GM21528 (cell line): ENCODE measurements around the gene FAM83C.

Source experiments
- ATAC-seq: cut with Tn5 transposase; IDR thresholded peaks from one replicate; pipeline ENCODE4 v1.9.1; 2021; ENCODE audit warnings: mild to moderate bottlenecking, moderate library complexity; ENCODE audit not compliant: unreplicated experiment, low FRiP score

FAM83C gene

DNA sequence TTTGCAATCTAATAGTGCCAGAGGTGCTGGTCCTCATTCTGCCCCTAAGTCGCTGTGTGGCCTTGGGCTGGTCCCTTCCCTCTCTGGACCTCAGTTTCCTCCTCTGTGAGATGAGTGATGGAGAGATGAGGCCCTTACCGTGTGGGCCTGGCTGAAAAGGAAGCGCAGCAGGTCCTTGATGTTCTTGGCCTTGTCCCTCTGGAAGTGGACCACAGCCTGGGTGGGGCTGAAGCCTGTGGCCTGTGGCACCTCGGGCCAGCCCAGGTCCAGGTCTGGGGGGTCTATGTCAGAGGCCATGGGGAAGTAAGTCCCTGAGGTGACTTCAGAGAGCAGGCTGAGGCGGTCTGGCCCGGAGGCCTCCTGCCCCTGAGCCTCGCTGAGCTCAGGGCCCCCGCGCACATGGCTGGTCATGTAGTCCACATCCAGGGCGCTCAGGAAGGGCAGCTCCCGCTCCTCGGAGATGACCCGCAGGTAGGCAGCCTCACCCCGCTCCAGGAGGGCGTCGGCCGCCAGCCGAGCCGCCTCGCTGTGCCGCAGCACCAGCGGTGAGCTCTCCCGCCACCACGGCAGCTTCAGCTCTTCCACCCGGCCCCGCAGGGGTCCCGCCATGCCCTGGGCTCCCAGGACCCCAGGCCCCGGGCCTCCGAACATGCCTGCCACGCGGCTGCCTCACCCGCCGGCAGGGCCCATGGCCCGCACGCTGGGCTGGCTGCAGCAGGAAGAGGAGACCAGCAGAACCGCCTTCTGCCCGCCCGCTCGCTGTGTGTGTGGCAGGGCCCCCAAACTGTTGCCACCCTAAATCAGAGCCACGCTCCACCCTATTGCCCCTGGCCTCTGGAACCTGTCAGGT is at the start of gene FAM83C:
Gene FAM83C, minus strand, starts transcription at position 772 of the 850 bp plus-strand sequence. Its CDS starts 121 bp downstream, at position 651.
- ATAC-seq, result no peak

DNA sequence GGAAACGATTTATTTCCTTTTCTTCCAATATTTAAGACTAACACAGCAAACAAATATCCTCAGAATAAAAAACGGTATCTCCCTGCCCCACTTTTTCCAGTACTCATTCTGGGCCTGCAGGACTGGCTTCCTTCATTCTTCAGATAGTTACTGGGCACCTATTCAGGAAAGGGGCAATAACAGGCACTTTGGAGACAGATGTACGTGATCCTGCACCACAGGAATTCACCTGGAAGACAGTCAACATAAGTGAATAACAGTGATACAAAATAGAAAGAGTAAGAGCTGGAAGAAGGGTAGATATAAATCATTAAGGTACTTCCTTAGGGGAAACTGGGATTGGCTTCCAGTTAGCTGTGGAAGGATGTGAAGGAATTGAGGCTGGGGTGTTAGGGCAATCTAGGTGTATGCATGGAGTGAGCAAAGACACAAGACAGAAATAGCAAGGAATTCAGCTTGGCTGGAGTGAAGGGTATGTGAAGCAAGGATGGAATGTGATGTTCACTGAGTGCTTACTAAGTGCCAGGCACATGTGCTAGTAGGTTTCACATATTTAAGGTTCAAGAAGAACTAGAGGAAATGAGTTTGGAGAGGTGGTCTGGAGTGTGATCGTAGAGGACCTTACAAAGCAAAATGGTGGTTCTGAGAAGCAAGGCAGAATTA is 49.3 kb upstream of the FAM83C start:
- no peak for ATAC-seq

DNA sequence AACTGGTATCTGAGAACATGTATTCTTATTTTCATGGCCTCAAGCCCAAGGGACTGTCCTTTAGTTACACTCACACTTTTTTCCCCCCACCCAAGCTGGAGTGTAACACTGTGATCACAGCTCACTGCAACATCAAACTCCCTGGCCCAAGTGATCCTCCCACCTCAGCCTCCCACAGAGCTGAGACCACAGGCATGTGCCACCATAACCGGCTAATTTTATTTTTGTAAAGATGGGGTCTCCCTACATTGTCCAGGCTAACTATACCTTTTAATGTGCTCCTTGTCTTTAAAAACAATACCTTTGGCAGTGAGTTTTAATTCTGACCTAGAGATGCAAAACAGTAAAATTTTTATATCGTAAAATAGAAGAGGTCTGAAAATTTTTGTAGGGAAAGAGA is 48.2 kb upstream of the FAM83C start:
- ATAC-seq, result no peak

DNA sequence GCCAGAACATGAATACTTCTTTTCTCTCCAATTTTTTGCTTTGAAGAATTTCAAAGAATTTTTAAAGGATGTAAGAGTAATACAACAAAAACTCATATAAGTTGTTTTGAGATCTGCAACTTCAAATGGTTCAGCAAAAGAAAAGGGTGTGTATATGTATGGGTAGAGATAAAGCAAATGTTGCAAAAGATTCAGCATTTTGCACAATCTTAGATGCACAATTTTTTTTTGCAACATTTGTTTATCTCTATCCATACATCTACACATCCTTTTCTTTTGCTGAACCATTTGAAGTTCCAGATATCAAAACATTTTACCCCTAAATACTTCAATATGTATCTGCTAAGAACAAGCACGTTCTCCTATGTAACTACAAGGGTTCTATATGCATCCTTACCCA is 47.4 kb upstream of the FAM83C start:
- ATAC-seq, result no peak

DNA sequence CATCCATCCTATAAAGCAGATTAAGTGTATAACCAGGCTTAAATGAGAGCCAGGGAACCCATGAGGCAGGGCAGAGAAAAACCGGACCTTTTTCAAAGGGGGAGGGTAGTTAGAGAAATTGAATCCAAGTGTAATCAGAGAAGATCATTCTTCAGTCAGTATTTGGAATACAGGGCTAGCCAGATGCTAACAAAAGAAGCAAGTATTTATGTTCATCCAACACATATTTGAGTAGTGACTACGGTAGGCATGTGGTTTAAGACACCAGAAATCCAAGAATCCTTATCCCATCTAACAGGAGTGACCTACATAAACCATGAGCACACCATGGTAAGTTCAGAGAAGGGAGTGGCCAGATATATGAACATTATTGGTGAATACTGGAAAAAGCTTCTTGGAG is 46.8 kb upstream of the FAM83C start:
- no peak for ATAC-seq

DNA sequence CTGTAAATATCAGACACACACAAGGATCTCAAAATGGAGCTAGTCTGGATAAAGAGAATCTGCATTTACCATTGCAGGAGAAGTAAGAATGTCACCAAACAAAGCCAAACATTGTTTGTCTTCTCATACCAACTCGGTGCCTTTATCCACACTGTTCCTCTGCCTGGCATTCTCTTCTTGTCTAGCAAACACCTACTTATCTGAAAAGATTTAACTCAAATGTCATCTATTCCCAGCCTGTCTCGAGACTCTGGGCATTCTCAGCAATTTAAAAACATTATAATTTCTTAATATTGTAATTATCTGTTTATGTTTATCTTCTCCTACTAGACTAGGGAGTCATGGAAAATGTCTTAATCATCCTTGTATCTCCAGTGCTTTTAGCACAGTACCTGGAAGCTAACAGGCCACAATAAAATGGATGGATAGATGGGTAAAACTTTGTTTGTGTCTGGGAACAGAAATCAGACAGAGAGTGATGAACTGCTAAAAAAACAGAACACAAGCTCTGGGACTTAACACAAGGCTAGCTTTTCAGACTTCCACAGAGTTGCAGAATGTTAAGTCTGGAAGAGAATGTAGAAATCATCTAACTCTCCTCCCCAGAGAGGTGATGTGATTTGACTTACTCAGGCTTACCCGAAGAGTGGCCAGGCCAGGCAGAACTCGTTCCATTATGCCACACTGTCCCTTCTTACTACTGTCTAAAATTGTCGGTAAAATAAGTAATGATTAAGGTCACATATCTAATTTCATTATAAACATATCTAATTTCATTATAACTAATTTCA is 42.3 kb upstream of the FAM83C start:
- ATAC-seq, result no peak

DNA sequence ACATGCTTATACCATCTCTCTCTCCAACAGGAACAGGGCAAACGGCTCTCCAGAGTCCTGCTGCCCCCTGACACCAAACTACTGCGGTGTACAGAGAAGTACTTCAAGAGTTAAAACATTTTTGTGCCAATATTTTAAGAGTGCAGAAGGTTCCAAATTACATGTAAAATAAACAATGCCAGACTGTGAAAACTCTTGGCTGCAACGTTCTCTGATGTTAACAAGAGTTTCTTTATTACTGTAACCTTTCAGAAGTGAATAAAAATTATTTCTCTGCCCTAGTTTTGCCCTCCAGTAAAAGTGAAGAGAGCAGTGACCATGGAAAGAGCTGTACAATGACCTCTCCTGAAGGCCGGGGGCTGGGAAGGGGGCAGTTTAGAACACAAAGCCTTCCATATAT is 41.4 kb upstream of the FAM83C start:
- no peak for ATAC-seq

DNA sequence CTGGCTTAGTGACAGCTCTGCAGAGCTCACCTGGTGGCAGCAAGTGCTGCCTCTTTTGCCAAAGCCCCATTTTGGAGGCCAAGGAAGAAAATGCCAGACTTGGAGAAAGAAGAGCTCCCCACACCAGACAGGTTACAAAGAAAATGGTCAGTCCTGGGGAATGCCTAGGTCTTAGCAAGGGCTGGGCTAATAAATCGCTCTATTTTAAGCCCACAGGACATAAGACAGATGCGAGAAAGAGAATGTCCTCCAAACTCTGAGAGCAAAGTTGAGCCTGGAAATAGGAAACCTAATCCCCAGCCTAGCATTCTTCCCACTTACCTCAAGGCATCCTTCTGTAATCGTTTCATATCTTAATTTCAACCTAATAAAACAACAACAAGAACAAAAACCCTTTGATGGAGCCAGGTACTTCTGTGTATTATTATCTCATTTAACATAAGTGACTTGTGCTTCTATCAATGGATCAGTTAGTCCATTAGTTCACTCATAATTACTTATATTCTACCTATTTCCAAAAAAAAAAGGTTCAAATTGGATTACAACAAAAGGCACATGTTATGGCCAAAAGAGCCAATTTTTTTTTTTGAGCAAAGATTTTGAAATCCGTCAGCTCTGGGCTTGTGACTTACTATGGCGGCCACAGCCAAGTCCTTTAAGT is 40.4 kb upstream of the FAM83C start:
- no peak for ATAC-seq

DNA sequence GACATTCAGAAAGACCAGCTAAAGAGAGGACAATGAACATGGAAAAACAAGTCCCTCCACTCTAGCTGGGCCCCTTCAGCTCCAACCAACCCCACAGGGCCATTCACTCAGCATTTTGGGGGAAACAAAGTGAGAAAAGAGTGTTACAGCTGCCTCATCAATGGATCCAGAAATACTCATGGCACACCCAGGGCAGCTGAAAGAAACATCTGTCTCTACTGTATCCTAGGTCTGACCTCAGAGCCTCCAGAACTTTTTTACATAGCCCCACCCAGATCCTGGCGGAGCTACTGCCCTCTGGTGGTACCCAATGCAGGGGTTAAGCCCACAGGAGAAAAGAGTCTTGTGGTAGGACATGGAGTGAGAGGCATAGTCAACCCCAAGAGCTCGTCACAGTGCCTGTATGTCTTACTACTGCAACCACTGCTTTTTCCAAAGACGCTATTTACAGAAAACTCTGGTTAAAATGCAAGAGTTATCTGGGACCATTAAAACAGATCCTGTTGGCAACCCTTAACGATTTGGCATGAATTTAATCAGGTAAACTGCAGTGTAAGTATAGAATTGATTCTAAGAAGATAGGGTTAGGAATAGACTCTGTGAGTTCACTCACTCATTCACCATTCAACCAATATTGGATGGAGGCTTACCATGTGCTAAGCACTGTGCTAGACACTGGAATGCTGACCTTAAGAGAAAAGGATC is 37.4 kb upstream of the FAM83C start:
- no peak for ATAC-seq

DNA sequence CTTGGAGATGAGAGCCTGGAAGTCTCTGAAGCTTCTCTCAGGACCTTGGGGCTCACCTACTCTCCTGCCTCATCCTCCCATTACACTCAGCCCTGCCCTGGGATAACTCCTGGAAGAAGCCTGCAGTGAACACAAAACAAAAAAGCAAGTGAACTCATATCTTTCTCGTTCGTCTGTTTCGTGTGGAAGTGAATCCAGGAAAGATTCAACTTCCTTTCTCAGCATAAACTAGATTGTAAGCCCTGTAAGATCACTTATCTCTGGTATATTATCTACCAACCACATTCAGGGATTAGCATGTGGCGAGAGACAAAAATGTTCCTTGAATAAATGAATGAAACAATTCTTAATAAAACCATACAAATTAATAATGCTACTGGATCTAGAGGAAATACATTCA is 36.5 kb upstream of the FAM83C start:
- ATAC-seq, result no peak

DNA sequence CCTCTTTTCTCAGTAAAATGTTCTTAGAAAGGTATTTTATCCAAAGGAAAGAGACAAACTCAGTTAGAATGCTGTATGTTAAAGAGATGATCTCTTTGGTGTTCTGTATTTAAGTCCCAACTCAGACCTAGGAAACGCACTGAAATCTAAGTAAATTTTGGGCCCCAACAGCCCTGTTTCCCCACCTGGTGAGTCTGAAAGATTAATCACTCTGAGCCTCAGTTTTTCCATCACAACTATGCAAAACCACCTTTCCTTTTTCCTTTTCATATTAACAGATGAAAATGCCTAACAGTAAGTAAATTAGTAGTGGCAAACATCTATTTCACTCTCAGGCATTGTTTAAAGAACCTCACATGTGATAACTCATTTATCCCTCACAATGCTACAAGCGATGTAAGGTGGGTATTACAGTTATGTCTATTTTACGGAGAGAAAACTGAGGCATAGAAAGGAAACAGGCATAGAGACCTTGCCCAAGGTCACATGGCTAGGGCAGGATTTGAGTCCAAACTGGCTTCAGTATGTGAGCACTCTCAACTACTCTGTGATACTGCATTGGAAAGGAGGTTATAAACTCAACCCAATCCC is 36.0 kb upstream of the FAM83C start:
- ATAC-seq, result no peak

DNA sequence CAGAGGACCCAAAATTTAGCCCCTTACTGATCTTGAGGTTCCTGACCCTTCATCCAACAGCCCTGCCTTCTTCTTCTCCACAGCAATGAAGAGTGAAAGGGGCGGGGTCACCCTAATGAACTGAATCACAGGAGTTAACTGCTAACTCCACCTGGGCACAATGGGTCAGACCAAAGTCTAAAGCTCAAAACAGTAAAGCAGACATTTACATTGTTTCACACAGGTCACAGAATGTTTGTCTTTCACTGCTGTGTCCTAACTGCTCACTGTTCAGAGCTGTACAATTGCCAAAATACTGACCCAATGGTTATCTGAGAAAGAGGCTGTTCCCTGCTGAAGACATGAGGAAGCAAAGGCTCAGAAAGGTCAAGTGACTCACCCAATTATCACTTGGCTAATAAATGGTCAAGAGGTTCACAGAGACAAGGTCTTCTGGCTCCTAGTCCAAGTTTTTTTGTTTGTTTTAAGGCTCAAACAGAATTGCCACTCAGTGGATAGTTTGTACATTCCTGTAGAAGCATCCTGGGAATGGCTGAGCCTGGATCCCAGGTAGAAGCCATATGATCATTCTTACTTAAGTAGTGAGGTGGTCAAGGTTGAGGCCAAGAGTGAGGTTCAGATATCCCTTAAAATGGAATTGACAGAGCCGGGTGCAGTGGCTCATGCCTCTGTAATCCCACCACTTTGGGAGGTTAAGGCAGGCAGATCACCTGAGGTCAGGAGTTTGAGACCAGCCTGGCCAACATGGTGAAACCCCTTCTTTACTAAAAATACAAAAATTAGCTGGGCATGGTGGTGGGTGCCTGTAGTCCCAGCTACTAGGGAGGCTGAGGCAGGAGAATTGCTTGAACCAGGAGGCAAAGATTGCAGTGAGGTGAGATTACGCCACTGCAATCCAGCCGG is 35.1 kb upstream of the FAM83C start:
- no peak for ATAC-seq

DNA sequence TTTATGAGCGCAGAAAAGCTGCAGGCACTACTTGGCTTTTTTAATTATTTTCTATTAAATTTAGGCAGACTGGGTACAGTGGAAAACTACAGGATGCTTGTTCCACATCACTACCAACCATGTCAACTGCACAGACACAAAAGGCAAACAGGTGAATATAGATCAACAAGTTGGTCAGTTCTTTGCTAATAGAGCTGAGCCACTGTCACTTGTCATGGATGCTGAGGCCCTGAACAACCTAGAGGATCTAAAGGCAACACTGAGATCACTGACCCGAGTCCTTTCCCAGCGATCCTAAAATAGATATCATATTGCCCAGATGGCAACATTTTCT is 34.5 kb upstream of the FAM83C start:
- no peak for ATAC-seq

DNA sequence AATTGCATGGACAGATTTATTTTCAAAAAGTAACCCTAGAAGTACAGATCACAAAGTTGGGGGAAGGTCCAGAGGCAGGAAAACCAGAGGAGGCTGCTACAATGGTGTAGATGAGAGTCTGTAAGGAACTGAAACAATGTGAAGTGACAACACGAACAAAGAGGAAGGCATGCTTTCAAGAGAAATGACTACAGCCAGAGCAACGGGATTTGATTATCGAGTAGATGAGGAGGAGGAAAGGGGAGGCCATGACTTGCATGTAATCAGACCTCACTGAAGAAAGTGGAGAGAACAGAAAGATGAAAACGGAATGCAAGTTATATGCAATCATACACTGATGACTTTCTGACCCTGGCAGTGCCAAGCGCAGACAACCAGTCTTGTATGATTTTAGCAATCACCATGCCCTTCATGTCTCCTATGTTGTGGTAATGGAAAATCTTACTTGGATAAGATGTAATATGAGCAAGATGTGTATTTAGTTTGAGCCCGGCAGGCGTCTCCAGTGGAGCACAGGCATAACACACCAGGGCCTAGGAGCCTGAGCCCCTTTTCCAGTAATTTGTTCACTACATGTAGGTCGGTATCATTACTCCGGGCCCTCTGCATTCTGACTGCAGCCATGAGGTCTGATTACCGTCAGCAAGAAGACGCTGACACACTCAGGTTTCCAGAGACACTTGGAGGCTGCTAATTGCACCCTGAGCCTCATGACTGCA is 34.0 kb upstream of the FAM83C start:
- no peak for ATAC-seq

DNA sequence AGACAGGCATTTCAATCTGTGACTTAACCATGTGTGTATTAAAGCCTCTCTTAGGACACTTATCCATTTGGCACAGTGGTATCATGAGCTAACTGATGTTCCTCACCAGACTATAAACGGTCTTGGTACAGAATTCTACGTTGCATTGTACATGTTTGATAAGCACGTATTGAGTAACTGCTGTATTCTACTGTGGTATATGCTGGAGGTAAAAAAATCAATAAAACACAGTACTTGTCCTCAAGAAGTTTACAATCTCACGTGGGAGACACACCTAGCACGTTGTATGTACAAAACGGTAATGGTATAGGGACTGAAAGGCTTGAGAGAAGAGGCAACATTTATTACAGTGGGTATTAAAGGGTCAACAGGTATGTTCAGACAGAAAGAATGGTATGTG is 33.2 kb upstream of the FAM83C start:
- no peak for ATAC-seq

DNA sequence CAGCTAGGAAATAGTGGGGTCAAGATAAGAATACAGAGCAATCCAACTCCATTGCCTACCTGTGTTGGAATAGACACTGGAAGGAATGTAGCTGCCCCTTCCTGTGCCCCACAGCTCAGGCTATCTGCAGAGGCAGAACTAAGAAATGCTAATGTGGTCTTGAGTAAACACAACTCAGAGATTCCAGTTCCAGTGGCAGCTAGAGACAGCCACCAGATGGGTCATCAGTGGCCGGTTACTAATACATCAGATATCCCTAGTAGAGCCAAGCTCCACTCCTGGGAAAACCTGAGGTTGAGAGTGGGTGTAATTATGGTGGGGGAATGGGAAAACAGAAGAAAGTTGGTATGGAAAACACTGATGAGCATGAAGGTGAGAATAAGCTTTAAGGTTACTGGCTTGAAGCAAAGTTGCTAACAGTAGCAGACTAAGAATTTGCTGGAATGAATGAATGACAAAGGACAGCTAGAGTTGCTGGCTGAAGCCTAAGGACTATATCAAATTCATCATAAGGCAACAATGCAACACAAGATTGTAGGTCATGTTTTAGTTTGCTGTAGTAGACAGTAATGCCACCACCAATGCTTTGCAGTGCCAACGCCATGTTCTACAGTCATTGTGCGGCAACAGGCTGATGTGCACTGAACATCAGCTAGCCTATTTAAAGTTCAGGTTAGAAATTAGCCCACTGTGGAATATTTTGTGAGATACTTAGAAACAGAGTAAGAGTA is 28.3 kb upstream of the FAM83C start:
- no peak for ATAC-seq

DNA sequence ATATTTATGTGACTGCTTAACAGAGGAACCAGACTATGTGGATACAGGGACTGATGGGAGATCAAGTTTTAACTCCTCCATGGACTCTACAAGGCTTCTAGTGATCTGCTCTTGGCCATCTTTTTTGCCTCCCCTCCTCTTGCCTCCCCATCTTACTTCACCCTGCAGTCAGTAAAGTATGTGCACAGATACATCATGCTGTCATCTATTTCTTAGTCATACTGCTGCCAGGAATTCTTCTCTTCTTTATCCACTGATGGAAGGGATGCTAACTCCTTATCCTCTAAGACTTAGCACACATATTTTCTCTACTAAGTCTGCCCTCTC is 27.6 kb upstream of the FAM83C start:
- no peak for ATAC-seq
